ENCODE data around the gene CSRP2. TPM values are rescaled to one million over a fixed set of nuclear protein-coding genes. Genes with fewer than 3 reads are reported as not detected.

Gene CSRP2
- total RNA-seq, 1 experiment from 2014 or later: 36.1 TPM

GRCh38 chr12:76916170-76916540, 37.3 kb upstream of the CSRP2 start:
- POLR2A ChIA-PET: no interaction called here
- H3K4me3 ChIP-seq (replicated peaks in 1 of 2; ENCODE audit: low read depth in 1 of 2, low read length in 2 of 2): no peak overlapping the region
- H3K9ac ChIP-seq (ENCODE audit: low read length): no peak overlapping the region
- H3K79me2 ChIP-seq (ENCODE audit: insufficient read depth, low read length): no peaks in the 10 kb centered on the region
- H3K4me2 ChIP-seq (ENCODE audit: low read length): no peak overlapping the region
- BruUV-seq (replicated peaks): no TSS peak
- intact Hi-C loops (cut with micrococcal nuclease): no loop called here
- CTCF ChIA-PET: no interaction called here
- no peaks in the 10 kb centered on the region for H3K9me3 ChIP-seq (ENCODE audit: control insufficient read depth in 1 of 2, insufficient read depth in 1 of 2, low read depth in 1 of 2, low read length in 2 of 2)
- H2AFZ ChIP-seq (ENCODE audit: low read depth, low read length, poor library complexity, severe bottlenecking): no peak overlapping the region
- RAD21 ChIA-PET (ENCODE audit: low non-redundant PET in 1 of 2, low total read pairs in 2 of 2, uncharacterized antibody in 2 of 2, unreplicated experiment in 2 of 2): no interaction called here
- H3K27me3 ChIP-seq (ENCODE audit: insufficient read depth, low read length): no peaks in the 10 kb centered on the region
- no peaks in the 10 kb centered on the region for H3K9me2 ChIP-seq (ENCODE audit: insufficient read depth)
- H3K4me1 ChIP-seq (ENCODE audit: control insufficient read depth in 1 of 2, insufficient read depth in 2 of 2, low read length in 2 of 2): no peaks in the 10 kb centered on the region
- ATAC-seq (no peak), DNase-seq (ENCODE audit: low read depth, low spot score) (no peak)
- no peak for TF ChIP-seq CBX3 (IDR thresholded peaks at IDR 0.05; ENCODE audit: low read depth)
- TF ChIP-seq TCF7L2 (IDR thresholded peaks at IDR 0.05; ENCODE audit: borderline replicate concordance, extremely low read depth, insufficient read depth, insufficient read length): no peak
- TF ChIP-seq CTCF (IDR thresholded peaks at IDR 0.05 in 2 of 3, conservative IDR thresholded peaks at IDR 0.05 in 1 of 3; ENCODE audit: borderline replicate concordance in 1 of 3, insufficient read depth in 1 of 3, low read depth in 2 of 3, low read length in 2 of 3): no peak
- no peak for TF ChIP-seq MAX (IDR thresholded peaks at IDR 0.05)
- TF ChIP-seq JUND (IDR thresholded peaks at IDR 0.05): no peak
- no peak for TF ChIP-seq POLR2AphosphoS5 (IDR thresholded peaks at IDR 0.05; ENCODE audit: low read depth, low read length)
- TF ChIP-seq POLR2A (IDR thresholded peaks at IDR 0.05; ENCODE audit: borderline replicate concordance, extremely low read depth, insufficient read depth, insufficient read length): no peak
- TF ChIP-seq CEBPB (IDR thresholded peaks at IDR 0.05; ENCODE audit: low read depth): no peak
- TF ChIP-seq ZBTB33 (IDR thresholded peaks at IDR 0.05; ENCODE audit: extremely low read depth, insufficient replicate concordance, low read length): no peak
- TF ChIP-seq RAD21 (IDR thresholded peaks at IDR 0.05; ENCODE audit: low read depth): no peak
- TF ChIP-seq ELF1 (IDR thresholded peaks at IDR 0.05; ENCODE audit: borderline replicate concordance, low read depth): no peak
- H3K36me3 ChIP-seq (ENCODE audit: control insufficient read depth in 1 of 2, insufficient read depth in 2 of 2, low read length in 2 of 2): no peaks in the 10 kb centered on the region
- H3K27ac ChIP-seq (ENCODE audit: low read depth, low read length): no peak overlapping the region
- no peaks in the 10 kb centered on the region for H4K20me1 ChIP-seq (ENCODE audit: insufficient read depth)

Data from HCT116 (cell line).